Prostate gland (tissue), 2 donors: ENCODE measurements around the gene TMEM131.

Experiments
- CTCF ChIP-seq, 4 experiments: fragments of 200-600 bp in 2 of 4; fragments of 450-650 bp in 2 of 4; sonication (generic) in 2 of 4; IDR thresholded peaks; 1 replicate in 3 of 4; 2 replicates in 1 of 4; pipeline ENCODE4 v1.5.1; 2016 to 2019; ENCODE audit warnings: antibody characterized with exemption in 4 of 4, mild to moderate bottlenecking in 2 of 4, moderate library complexity in 2 of 4
- POLR2A ChIP-seq: fragments of 450-650 bp; IDR thresholded peaks from one replicate; pipeline ENCODE4 v1.6.1; 2016; ENCODE audit warnings: antibody characterized with exemption, mild to moderate bottlenecking

GRCh38 chr2:97945791-97946190 lies 50.0 kb downstream of the TMEM131 start:
- TF ChIP-seq POLR2A (no peak), CTCF (IDR thresholded peaks at IDR 0.05) (no peak)
